ENCODE measurements around the gene ARMC7. TPM values are rescaled to one million over a fixed set of nuclear protein-coding genes. Genes with fewer than 3 reads are reported as not detected.

Gene ARMC7
- total and polyA plus RNA-seq, 10 of the 15 experiments (the other 5 are each of a cell fraction or from before 2014, with no cell fraction given) = 1.5 to 19.8 (median 6.3) TPM

GRCh38 chr17:75098861-75099260, 10.9 kb upstream of the ARMC7 start:
- no peak overlapping the region for H3K4me2 ChIP-seq (ENCODE audit: control insufficient read depth, insufficient read depth)
- no peaks in the 10 kb centered on the region for H4K20me1 ChIP-seq (ENCODE audit: control insufficient read depth, insufficient read depth)
- H2AFZ ChIP-seq (ENCODE audit: control insufficient read depth, low read depth, low read length) = no peak overlapping the region
- no peak overlapping the region for H3K9ac ChIP-seq (ENCODE audit: control insufficient read depth, insufficient read depth, low read length)
- ATAC-seq = no peak
- H3K4me3 ChIP-seq = no peak overlapping the region
- ChIA-PET SMC1A (ENCODE audit: uncharacterized antibody, unreplicated experiment) (interaction anchor here (0.8 to 1.2 kb wide), 4 partner anchors 14 to 101 kb away, joined by 3 to 4 read pairs (median 3); no protein-coding TSS in a partner anchor), CTCF (interaction anchor here (0.6 to 1.6 kb wide), 4 partner anchors 15 to 103 kb away, joined by 3 to 7 read pairs (median 4); no protein-coding TSS in a partner anchor), RAD21 (ENCODE audit: unreplicated experiment) (no interaction called here), POLR2A (interaction anchor here (0.6 to 1.1 kb wide), 5 partner anchors 11 to 99 kb away, joined by 3 to 5 read pairs (median 3); partner anchors contain the start of gene SLC16A5)
- no peaks in the 10 kb centered on the region for H3K9me3 ChIP-seq (replicated peaks; ENCODE audit: control insufficient read depth, insufficient read depth, low read length)
- H3K27me3 ChIP-seq (replicated peaks in 1 of 2; ENCODE audit: control insufficient read depth in 2 of 2, insufficient read depth in 2 of 2, low read length in 1 of 2) = no peaks in the 10 kb centered on the region
- FAIRE-seq = no peak
- 31% methylated on average over 7 of the region's 7 CpGs for whole genome bisulfite sequencing (ENCODE audit: insufficient coverage, insufficient replicate concordance, low lambda C conversion rate, missing lambda C conversion rate)
- DNase-seq (ENCODE audit: low read depth, low spot score) = no peak
- in situ Hi-C loops (cut with MboI) (no loop called here), intact Hi-C loops (cut with micrococcal nuclease; ENCODE audit: unreplicated experiment) (no loop called here)
- TF ChIP-seq TCF7 (IDR thresholded peaks at IDR 0.05; ENCODE audit: borderline replicate concordance) (no peak), NBN (IDR thresholded peaks at IDR 0.05) (no peak), SIN3A (IDR thresholded peaks at IDR 0.05; ENCODE audit: low read depth, low read length) (no peak), E2F4 (IDR thresholded peaks at IDR 0.05; ENCODE audit: low read depth, low read length) (no peak), STAT3 (IDR thresholded peaks at IDR 0.05; ENCODE audit: low read depth, low read length) (no peak), MEF2A (IDR thresholded peaks at IDR 0.05; ENCODE audit: insufficient read depth, low read depth, low read length) (no peak)
- no TSS peak for BruUV-seq (replicated peaks)
- H3K27ac ChIP-seq (ENCODE audit: control insufficient read depth, insufficient read depth) = no peak overlapping the region
- H3K79me2 ChIP-seq (ENCODE audit: control insufficient read depth, insufficient read depth, low read length) = no peaks in the 10 kb centered on the region
- peaks cover 4% of the 10 kb centered on the region; the same call in 1 of the 2 replicates for H3K4me1 ChIP-seq (ENCODE audit: control insufficient read depth, insufficient read depth, low read length)
- no peaks in the 10 kb centered on the region for H3K36me3 ChIP-seq (ENCODE audit: control insufficient read depth in 2 of 2, insufficient read depth in 2 of 2, low read length in 1 of 2)

All from GM12878 (cell line).